ENCODE measurements around the gene RBM20. TPM values are rescaled to one million over a fixed set of nuclear protein-coding genes. Genes with fewer than 3 reads are reported as not detected.

Gene RBM20
- total and polyA plus RNA-seq, 2 of the 13 experiments (the other 11 are each of a cell fraction or from before 2014, with no cell fraction given) = 0.02 to 0.22 TPM

GRCh38 chr10:110755781-110756180 lies 111.6 kb downstream of the RBM20 start (continued):
- TF ChIP-seq ZNF672 (CRISPR knock-in tag; IDR thresholded peaks at IDR 0.05) (no peak), ASH2L (IDR thresholded peaks at IDR 0.05; ENCODE audit: insufficient read length, low read depth, low read length) (no peak), ZNF543 (CRISPR knock-in tag; IDR thresholded peaks at IDR 0.05) (no peak)

DNA sequence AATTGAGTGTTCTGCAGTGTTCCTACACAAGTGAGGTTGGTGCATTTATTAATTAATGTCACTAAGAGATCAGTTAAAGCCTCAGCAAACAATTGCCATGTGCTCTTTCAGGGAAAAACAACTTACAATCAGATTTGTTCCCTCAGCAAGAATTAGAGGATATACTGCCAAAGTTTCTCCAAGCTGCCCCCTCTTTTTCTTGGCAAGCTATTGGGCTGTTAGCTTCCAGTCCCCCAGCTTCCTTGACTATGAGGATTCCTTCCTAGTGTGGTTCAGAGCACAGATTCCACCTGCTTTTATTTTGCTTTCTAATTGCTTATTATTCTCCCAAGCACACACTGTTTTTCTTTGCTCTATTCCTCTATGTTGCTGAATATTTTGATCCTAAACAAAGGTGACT lies 112.7 kb downstream of the RBM20 start:
- Histone ChIP-seq H3K79me2 (ENCODE audit: insufficient read depth, low read length) (no peaks in the 10 kb centered on the region), H3K9me3 (ENCODE audit: low read length) (no peaks in the 10 kb centered on the region), H2AFZ (ENCODE audit: low read length) (no peak overlapping the region), H3K9ac (ENCODE audit: insufficient read depth, low read depth, low read length) (no peak overlapping the region), H4K20me1 (ENCODE audit: insufficient read depth, low read length) (no peaks in the 10 kb centered on the region), H3K4me2 (ENCODE audit: low read depth, low read length) (no peak overlapping the region), H3K4me1 (ENCODE audit: insufficient read depth, low read length) (no peaks in the 10 kb centered on the region), H3K4me3 (replicated peaks in 1 of 3; ENCODE audit: insufficient read depth in 1 of 3, low read depth in 2 of 3, low read length in 3 of 3) (no peak overlapping the region), H3K27me3 (ENCODE audit: control insufficient read depth in 1 of 2, insufficient read depth in 2 of 2, low read length in 2 of 2) (no peaks in the 10 kb centered on the region), H3K27ac (ENCODE audit: extremely low read length, insufficient read depth, low read length) (no peak overlapping the region), H3K36me3 (replicated peaks in 1 of 2; ENCODE audit: control insufficient read depth in 1 of 2, insufficient read depth in 2 of 2, low read length in 2 of 2) (no peaks in the 10 kb centered on the region)
- no peak for DNase-seq (ENCODE audit: low spot score)
- ChIA-PET CTCF (ENCODE audit: low intra/inter-chr PET ratio, low total read pairs) (no interaction called here), POLR2A (no interaction called here)
- intact Hi-C loops (cut with micrococcal nuclease; ENCODE audit: unreplicated experiment) (no loop called here), in situ Hi-C loops (cut with HindIII; ENCODE audit: extremely low pct_ligation_motif_present, low pct_unique_long_range_greater_than_20kb) (no loop called here)
- ATAC-seq = no peak
- no peak for FAIRE-seq
- TF ChIP-seq, protein P1, sequence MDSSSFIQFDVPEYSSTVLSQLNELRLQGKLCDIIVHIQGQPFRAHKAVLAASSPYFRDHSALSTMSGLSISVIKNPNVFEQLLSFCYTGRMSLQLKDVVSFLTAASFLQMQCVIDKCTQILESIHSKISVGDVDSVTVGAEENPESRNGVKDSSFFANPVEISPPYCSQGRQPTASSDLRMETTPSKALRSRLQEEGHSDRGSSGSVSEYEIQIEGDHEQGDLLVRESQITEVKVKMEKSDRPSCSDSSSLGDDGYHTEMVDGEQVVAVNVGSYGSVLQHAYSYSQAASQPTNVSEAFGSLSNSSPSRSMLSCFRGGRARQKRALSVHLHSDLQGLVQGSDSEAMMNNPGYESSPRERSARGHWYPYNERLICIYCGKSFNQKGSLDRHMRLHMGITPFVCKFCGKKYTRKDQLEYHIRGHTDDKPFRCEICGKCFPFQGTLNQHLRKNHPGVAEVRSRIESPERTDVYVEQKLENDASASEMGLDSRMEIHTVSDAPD (CRISPR knock-in tag; IDR thresholded peaks at IDR 0.05) = no peak
- TF ChIP-seq SMAD1 (CRISPR knock-in tag; IDR thresholded peaks at IDR 0.05; ENCODE audit: borderline replicate concordance, low read depth) (no peak), KMT2B (CRISPR knock-in tag; IDR thresholded peaks at IDR 0.05) (no peak), ISX (CRISPR knock-in tag; conservative IDR thresholded peaks at IDR 0.05) (no peak), ZSCAN21 (CRISPR knock-in tag; IDR thresholded peaks at IDR 0.05; ENCODE audit: borderline replicate concordance) (no peak), SIN3B (IDR thresholded peaks at IDR 0.05; ENCODE audit: low read length) (no peak), ZNF841 (CRISPR knock-in tag; IDR thresholded peaks at IDR 0.05; ENCODE audit: borderline replicate concordance) (no peak), ZNF83 (CRISPR knock-in tag; IDR thresholded peaks at IDR 0.05; ENCODE audit: borderline replicate concordance) (no peak)
- no TSS peak for BruUV-seq (replicated peaks)
